HFF-Myc (cell line): ENCODE measurements around the gene ZNRF1.
"Not testable (repeated sequence)": the region's sequence is repeated elsewhere in the genome, so short reads cannot be mapped to it uniquely, and the experiment has no call there.

ENCODE experiments used
- DNase-seq: peaks from one replicate; pipeline ENCODE4 v3.0.0-alpha.2; 2011; ENCODE audit warnings: low read depth; ENCODE audit errors: extremely low read depth
- H3K4me3 ChIP-seq: replicated peaks from 2 replicates; pipeline ENCODE4 v1.5.1; 2011; ENCODE audit warnings: low read depth, mild to moderate bottlenecking, control low read depth, low read length
- TF ChIP-seq, protein P1 (sequence below): IDR thresholded peaks from 2 replicates; pipeline ENCODE4 v1.5.1; 2012; ENCODE audit warnings: mild to moderate bottlenecking, low read depth, low read length, control low read depth; ENCODE audit errors: missing control alignments

Gene ZNRF1

DNA sequence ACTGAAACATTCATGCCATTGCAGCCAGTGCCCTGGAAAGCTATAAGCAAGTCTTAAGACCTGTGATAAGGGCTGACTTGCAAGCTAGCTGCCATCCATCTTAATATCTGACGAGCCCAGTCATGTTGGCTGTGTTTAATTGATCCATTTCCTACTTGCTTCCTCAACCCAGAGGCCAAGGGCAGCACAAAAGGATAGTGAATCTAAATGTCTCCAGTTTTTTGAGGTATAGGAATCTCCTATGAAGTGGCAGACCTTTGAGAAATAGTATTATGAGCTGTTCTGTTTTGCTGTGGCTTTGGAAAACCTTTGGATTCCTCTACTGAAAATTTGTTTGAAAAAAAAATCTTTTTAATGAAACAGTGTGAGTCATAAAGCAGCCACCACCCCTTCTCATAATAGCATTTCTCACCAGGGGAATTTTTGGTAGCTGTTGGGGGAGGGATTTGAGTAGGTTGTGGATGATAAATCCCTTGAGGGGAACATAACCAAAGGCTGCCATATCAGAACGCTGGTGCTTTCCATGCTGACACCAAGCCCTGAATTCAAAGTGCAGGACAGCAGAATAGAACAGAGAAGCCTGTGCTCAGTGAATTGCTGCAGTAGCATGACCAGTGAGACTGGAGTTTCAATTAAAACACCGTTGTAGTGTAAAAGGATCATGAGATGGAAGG is 12.9 kb downstream of the ZNRF1 start:
- peak; percentile 58 for DNase-seq
- no peak overlapping the region for H3K4me3 ChIP-seq
- TF ChIP-seq, protein P1, sequence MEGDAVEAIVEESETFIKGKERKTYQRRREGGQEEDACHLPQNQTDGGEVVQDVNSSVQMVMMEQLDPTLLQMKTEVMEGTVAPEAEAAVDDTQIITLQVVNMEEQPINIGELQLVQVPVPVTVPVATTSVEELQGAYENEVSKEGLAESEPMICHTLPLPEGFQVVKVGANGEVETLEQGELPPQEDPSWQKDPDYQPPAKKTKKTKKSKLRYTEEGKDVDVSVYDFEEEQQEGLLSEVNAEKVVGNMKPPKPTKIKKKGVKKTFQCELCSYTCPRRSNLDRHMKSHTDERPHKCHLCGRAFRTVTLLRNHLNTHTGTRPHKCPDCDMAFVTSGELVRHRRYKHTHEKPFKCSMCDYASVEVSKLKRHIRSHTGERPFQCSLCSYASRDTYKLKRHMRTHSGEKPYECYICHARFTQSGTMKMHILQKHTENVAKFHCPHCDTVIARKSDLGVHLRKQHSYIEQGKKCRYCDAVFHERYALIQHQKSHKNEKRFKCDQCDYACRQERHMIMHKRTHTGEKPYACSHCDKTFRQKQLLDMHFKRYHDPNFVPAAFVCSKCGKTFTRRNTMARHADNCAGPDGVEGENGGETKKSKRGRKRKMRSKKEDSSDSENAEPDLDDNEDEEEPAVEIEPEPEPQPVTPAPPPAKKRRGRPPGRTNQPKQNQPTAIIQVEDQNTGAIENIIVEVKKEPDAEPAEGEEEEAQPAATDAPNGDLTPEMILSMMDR = no peak

DNA sequence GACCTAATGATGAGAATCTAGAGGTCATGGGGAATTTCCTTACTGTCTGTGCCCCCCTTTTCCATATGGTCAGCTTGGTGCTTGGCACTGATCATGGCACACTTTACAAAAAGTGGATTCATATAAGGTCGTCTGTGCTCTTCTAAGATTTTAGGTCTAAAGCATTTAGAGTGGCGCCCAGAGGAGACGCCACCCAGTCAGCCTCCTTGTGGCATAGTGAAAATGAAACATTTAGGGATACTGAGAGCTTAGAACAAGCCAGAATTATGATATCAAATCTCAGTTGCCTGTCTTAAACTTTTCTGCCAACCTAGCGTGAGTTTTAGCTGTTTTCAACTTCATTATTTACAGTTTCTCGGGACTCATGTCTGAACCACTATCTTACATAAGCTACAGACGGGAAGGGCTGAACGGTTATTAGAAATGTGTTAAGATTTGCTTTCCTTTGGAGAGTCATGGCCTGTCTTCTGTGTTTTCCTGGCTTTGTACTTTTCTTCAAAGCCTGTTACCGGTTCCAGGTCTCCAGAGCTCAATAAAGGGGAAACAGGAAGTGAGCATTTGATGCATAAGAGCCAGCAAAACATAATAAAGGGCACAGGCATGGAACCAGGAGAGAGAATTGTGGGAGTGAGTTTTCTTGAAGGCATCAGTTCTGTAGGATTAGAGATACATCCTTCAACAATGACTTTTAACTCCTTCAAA is 13.7 kb downstream of the ZNRF1 start:
- TF ChIP-seq, protein P1 = no peak
- no peak overlapping the region for H3K4me3 ChIP-seq
- DNase-seq = no peak

DNA sequence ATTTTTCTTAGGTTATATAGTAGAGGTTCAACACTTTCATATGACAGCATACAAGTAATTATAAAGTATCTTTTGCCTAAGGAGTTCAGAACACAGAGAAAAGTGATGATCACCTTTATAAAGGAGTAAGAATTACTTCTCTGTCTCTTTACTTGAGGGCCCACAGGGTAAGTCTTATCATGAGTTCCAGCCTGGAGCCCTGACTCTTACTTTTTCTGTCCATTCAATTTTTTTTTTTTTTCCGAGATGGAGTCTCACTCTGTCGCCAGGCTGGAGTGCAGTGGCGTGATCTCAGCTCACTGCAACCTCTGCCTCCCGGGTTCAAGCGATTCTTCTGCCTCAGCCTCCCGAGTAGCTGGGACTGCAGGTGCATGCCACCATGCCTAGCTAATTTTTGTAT is 14.3 kb downstream of the ZNRF1 start:
- not testable (repeated sequence) for DNase-seq, H3K4me3 ChIP-seq

DNA sequence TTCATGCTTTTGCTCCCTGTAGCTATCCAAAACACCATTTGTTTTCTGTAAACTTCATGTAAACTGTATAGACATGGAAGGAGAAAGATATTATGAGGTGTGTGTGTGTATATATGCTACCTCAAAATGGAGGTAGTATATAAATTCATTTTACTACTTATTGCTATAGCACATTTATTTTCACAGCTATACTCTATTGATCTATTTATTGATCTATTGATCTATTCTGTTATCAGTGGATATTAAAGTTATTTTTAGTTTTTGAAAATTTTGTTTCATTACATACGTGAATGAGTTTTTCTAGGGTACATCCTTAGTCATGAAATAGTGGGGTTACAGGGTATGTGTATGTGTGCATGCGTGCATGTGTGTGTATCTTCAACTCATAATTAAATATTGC is 15.5 kb downstream of the ZNRF1 start:
- TF ChIP-seq, protein P1 = no peak
- no peak for DNase-seq
- H3K4me3 ChIP-seq = no peak overlapping the region

DNA sequence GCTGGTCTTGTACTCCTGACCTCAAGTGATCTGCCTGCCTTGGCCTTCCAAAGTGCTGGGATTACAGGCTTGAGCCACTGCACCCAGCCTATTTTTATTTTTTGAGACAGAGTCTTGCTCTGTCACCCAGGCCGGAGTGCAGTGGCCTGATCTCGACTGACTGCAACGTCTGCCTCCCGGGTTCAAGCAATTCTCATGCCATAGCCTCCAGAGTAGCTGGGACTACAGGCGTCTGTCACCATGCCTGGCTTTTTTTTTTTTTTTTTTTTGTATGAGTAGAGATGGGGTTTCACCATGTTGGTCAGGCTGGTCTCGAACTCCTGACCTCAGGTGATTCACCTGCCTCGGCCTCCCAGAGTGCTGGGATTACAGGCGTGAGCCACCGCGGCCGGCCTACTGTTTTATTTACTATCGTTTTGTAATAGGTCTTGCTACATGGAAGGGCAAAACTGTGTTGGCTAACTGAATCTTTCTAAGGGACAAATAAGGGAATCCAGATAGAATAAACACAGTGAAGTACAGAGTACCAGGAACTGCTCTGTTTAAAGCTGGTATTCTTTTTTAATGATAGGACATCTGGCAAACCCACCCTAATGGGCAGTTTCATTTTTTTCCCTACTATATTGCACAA is 17.7 kb downstream of the ZNRF1 start:
- not testable (repeated sequence) for DNase-seq, H3K4me3 ChIP-seq

DNA sequence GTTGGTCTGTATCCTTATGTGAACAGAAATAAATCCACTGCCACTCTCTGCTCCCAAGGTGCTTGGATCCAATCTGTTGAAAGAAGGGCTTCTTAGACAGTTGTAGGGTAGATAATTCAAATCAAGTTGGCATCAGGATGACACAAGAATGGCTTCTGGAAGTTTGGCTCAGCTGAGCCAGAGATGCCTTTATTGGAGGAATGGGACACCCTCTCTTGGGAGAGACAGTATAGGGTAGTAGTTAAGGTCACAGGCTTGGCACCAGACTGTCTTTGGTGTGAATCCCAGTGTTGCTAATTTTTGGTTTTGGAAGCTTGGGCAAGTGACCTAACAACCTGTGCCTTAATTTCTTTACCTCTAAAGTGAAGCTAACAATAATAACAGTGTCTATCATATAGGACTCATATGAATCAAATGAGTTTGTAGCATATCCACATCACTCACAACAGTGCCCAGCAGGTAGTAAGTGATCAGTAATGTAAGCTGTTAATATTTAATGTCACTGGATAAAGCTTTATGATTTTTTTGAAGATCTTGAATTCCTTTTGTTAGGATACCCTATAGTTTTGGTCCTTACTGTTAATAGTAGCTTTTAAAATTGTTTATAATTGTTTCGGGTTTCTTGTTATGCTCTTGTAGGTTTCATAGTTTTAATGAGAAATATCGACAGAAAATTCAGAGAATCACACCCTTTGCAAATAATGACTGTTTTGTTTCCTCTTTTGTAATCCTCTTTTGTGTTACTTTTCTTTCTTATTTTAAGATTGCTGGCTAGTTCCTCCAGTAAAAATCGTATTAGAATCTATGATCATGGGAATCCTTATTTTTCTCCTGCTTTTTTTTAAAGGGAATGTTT is 19.1 kb downstream of the ZNRF1 start:
- no peak for DNase-seq
- no peak overlapping the region for H3K4me3 ChIP-seq
- TF ChIP-seq, protein P1 = no peak

DNA sequence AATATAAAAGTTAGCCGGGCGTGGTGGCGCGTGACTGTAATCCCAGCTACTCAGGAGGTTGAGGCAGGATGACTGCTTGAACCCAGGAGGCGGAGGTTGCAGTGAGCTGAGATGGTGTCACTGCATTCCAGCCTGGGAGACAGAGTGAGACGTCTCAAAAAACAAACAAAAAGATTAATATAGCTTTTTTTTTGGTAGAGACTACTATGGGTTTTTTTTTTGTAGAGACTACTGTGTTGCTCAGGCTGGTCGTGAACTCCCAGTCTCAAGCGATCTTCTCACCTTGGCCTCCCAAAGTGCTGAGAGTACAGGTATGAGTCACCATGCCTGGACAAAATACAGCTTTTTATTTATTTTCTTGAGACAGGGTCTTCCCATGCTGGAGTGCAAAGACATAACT is 20.2 kb downstream of the ZNRF1 start:
- TF ChIP-seq, protein P1 = no peak
- H3K4me3 ChIP-seq = no peak overlapping the region
- no peak for DNase-seq
